Testis (tissue), 3 donors: ENCODE data around the gene LMCD1. TPM values are rescaled to one million over a fixed set of nuclear protein-coding genes. Genes with fewer than 3 reads are reported as not detected.

Source experiments
- DNase-seq: peaks from one replicate; pipeline ENCODE4 v3.0.0-alpha.2; 2019
- H3K27ac ChIP-seq, 2 donors: fragments of 200-600 bp; sonication (generic); one replicate each; pipeline ENCODE4 v1.5.1; 2019
- H3K27me3 ChIP-seq: fragments of 200-600 bp; sonication (generic); one replicate; pipeline ENCODE4 v1.5.1; 2019
- H3K36me3 ChIP-seq: fragments of 200-600 bp; sonication (generic); one replicate; pipeline ENCODE4 v1.5.1; 2017; ENCODE audit warnings: low read depth; ENCODE audit errors: missing control alignments
- H3K4me1 ChIP-seq: fragments of 200-600 bp; sonication (generic); one replicate; pipeline ENCODE4 v1.5.1; 2019
- H3K4me3 ChIP-seq, 2 donors: fragments of 200-600 bp; sonication (generic); one replicate each; pipeline ENCODE4 v1.5.1; 2017 to 2019
- H3K9me3 ChIP-seq: fragments of 200-600 bp; sonication (generic); one replicate; pipeline ENCODE4 v1.5.1; 2017
- POLR2A ChIP-seq: fragments of 450-650 bp; IDR thresholded peaks from one replicate; pipeline ENCODE4 v1.6.1; 2017; ENCODE audit warnings: antibody characterized with exemption, mild to moderate bottlenecking, moderate library complexity
- WGBS, 2 donors: methylation state at CpG; one replicate each; pipeline ENCODE4 v1.1.5; 2018; 5-methylcytosine and 5-hydroxymethylcytosine counted together
- intact Hi-C: fragments of 100-400 bp; cut with DNase I; formaldehyde crosslinking; loops from one replicate; pipeline ENCODE4 v1.15.1; 2023; ENCODE audit warnings: low total_unique reads
- polyA plus RNA-seq: library from polyadenylated mRNA; stranded (reverse); fragments of 350-450 nt; fragmentation: Illumina TruSeq; extraction: RNeasy Lipid Tissue Mini Kit (QIAGEN cat#74804); gene quantifications from one replicate; pipeline ENCODE4 v1.2.3, GENCODE V29; 2014; ENCODE audit warnings: low read depth, low replicate concordance; ENCODE audit not compliant: insufficient read depth
- total RNA-seq, 2 donors: library from RNA; depleted of rRNA; stranded (reverse); fragments of >200 nt; gene quantifications; one replicate each; pipeline ENCODE4 v1.2.3, GENCODE V29; 2016
- TF ChIP-seq, protein P1 (sequence below), 3 experiments: fragments of 450-650 bp in 2 of 3; fragments of 200-600 bp in 1 of 3; sonication (generic) in 1 of 3; IDR thresholded peaks; one replicate each; pipeline ENCODE4 v1.5.1; 2016 to 2019; ENCODE audit warnings: antibody characterized with exemption in 3 of 3, mild to moderate bottlenecking in 2 of 3, moderate library complexity in 1 of 3

Gene LMCD1
- total and polyA plus RNA-seq, 3 donors from 2014 or later: 47.9 to 103 (median 53.3) TPM

DNA sequence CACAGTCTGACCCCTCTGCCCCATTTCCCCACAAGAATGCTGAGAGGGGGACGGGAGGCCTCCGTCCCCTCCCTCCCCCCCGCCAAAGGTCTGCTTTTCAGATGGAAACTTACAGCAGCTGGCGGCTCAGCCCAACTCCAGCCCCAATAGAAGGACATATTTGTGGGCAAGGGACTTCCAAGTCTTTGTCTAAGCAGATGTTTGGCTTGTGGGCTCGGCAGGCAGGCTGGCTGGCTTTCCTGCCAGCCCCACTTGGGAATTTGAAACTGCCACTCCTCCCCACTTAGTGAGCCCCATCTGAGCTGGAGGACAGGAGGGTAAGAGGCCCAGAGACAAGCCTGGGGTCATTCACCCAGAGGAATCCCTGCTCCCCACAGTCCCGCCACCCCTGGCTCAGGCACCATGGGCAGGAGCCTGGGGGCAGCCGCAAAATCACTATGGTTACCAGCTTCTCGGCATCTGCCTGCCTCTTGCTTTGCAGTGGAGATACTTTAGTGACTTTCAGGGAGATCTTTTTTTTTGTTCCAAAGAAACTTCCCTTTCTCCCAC is 53.6 kb downstream of the LMCD1 start:
- Histone ChIP-seq H3K27me3 (no peaks in the 10 kb centered on the region), H3K36me3 (no peaks in the 10 kb centered on the region), H3K27ac (peak overlapping the region; percentile 7 to 62), H3K4me1 (peaks cover 34% of the 10 kb centered on the region), H3K4me3 (no peak overlapping the region), H3K9me3 (no peaks in the 10 kb centered on the region)
- 60 to 62% methylated on average over 8 of the region's 8 CpGs for WGBS, 2 donors
- TF ChIP-seq POLR2A: no peak
- TF ChIP-seq, protein P1, sequence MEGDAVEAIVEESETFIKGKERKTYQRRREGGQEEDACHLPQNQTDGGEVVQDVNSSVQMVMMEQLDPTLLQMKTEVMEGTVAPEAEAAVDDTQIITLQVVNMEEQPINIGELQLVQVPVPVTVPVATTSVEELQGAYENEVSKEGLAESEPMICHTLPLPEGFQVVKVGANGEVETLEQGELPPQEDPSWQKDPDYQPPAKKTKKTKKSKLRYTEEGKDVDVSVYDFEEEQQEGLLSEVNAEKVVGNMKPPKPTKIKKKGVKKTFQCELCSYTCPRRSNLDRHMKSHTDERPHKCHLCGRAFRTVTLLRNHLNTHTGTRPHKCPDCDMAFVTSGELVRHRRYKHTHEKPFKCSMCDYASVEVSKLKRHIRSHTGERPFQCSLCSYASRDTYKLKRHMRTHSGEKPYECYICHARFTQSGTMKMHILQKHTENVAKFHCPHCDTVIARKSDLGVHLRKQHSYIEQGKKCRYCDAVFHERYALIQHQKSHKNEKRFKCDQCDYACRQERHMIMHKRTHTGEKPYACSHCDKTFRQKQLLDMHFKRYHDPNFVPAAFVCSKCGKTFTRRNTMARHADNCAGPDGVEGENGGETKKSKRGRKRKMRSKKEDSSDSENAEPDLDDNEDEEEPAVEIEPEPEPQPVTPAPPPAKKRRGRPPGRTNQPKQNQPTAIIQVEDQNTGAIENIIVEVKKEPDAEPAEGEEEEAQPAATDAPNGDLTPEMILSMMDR (IDR thresholded peaks at IDR 0.05): no peak
- peak; percentile 28 for DNase-seq
- intact Hi-C loops: no loop called here

DNA sequence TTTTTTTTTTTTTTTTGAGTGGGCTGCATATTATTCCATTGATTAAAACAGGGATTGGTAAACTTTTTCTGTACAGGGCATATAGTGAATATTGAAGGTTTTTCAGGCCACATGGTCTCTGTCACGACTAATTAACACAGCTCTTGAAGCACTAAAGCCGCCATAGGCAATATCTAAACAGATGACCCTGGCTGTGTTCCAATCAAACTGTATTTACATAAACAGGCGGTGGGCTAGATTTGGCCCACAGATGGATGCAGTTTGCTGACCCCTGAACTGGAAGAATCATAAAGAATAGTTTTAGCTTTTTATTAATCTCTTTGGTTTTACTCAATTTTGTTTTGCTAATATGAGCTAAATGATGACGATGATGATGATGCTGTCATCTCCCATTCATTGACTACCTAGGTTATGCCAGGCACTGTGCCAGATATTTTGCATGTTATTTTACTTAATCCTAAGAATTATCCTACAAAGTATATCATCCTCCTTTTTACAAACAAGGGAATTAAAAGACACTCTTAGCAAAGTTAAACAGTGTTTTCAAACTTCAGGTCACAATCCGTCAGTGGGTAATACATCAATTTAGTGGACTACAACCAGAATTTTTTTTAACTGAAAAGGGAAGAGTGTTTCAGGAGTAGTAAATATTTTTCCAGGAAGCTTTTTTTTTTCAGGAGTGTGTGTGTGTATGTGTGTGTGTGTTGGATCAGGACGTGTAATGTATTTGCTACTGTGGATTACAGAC is 54.3 kb downstream of the LMCD1 start:
- peaks cover 41% of the 10 kb centered on the region for H3K4me1 ChIP-seq
- DNase-seq: no peak
- H3K36me3 ChIP-seq: no peaks in the 10 kb centered on the region
- WGBS, 2 donors: 79 to 81% methylated on average over 6 of the region's 6 CpGs
- no peaks in the 10 kb centered on the region for H3K27me3 ChIP-seq
- TF ChIP-seq POLR2A: no peak
- TF ChIP-seq, protein P1 (IDR thresholded peaks at IDR 0.05): no peak
- no peaks in the 10 kb centered on the region for H3K9me3 ChIP-seq
- H3K4me3 ChIP-seq: no peak overlapping the region
- peak overlapping the region; percentile 1 to 64 for H3K27ac ChIP-seq
- intact Hi-C loops: no loop called here

DNA sequence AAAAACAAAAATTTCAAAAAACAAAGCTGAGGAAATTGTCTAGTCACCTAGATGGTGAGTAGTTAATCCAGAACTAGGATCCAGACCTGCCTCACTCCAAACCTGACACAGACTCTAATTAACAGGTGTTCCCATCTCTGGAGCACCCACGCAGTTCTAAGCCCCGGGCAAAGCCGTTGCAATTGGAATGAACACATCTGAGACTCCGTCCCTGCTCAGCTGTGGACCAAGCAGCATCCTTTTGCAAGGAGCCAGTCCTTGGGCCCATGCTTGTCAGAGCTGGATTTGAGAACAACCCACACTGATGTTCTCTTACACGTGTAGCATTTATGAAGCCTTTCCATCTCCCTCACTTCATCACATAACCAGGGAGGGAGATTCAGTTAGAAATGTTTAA is 54.8 kb downstream of the LMCD1 start:
- no peaks in the 10 kb centered on the region for H3K9me3 ChIP-seq
- peaks cover 43% of the 10 kb centered on the region for H3K4me1 ChIP-seq
- no peak for DNase-seq
- no peaks in the 10 kb centered on the region for H3K27me3 ChIP-seq
- WGBS, 2 donors: 71 to 78% methylated on average over 5 of the region's 5 CpGs
- intact Hi-C loops: no loop called here
- no peaks in the 10 kb centered on the region for H3K36me3 ChIP-seq
- no peak overlapping the region for H3K4me3 ChIP-seq
- H3K27ac ChIP-seq: peak overlapping the region; percentile 1 to 64
- TF ChIP-seq POLR2A: no peak
- TF ChIP-seq, protein P1 (IDR thresholded peaks at IDR 0.05): no peak

DNA sequence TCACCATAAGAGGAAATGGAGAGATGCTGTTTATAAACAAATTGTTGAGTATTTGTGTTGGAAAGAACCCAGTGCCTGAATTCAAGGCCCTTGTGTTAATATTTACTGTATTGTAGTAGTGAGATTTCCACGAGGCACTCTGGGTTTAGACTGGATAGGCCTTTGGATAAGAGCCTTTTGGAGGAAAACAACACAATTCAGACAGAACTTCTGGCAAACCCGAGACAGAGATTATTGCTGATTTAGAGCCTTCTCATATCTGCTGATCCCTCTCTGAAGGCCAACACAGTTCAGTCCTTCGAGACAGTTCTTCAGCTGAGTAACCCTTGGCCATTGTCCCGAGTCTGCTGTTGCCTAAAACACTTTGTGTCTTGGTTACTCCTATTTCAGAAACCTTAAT is 55.7 kb downstream of the LMCD1 start:
- TF ChIP-seq, protein P1 (IDR thresholded peaks at IDR 0.05): no peak
- peaks cover 45% of the 10 kb centered on the region for H3K4me1 ChIP-seq
- intact Hi-C loops: no loop called here
- no peak overlapping the region for H3K4me3 ChIP-seq
- peak; percentile 83 for DNase-seq
- H3K9me3 ChIP-seq: no peaks in the 10 kb centered on the region
- H3K27ac ChIP-seq: peak overlapping the region; percentile 1 to 69
- H3K36me3 ChIP-seq: no peaks in the 10 kb centered on the region
- WGBS, 2 donors: 34 to 39% methylated on average over 4 of the region's 4 CpGs
- H3K27me3 ChIP-seq: no peaks in the 10 kb centered on the region

DNA sequence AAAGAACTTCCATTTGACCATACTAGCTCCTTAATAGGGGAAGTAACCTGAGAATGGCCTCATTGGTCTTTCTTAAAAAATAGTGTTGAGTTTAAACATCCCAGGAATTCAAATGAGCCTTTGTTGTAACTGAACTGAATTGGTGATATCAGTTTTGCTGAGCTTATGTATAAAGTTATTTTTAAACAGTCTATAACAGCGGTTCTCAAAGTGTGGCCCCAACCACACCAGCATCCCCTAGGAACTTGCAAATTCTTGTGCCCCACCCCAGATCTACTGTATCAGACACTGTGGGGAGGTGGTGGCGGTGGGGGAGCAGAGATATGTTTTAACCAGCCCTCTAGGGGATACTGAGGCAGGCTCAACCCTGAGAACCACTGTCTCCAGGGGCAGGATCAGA is 57.0 kb downstream of the LMCD1 start:
- Histone ChIP-seq H3K36me3 (no peaks in the 10 kb centered on the region), H3K4me3 (no peak overlapping the region), H3K27ac (no peak overlapping the region), H3K9me3 (no peaks in the 10 kb centered on the region), H3K27me3 (no peaks in the 10 kb centered on the region), H3K4me1 (peaks cover 45% of the 10 kb centered on the region)
- WGBS, 2 donors: 86 to 100% methylated on average over 2 of the region's 2 CpGs
- DNase-seq: no peak
- TF ChIP-seq POLR2A: no peak
- TF ChIP-seq, protein P1 (IDR thresholded peaks at IDR 0.05): no peak
- intact Hi-C loops: no loop called here
